HG03460 (cell line): ENCODE measurements around the gene GPR137.
"Not testable (repeated sequence)": the region's sequence is repeated elsewhere in the genome, so short reads cannot be mapped to it uniquely, and the experiment has no call there.

Experiments
- ATAC-seq: cut with Tn5 transposase; IDR thresholded peaks from one replicate; pipeline ENCODE4 v1.9.1; 2021; ENCODE audit not compliant: unreplicated experiment

The GPR137 gene

DNA sequence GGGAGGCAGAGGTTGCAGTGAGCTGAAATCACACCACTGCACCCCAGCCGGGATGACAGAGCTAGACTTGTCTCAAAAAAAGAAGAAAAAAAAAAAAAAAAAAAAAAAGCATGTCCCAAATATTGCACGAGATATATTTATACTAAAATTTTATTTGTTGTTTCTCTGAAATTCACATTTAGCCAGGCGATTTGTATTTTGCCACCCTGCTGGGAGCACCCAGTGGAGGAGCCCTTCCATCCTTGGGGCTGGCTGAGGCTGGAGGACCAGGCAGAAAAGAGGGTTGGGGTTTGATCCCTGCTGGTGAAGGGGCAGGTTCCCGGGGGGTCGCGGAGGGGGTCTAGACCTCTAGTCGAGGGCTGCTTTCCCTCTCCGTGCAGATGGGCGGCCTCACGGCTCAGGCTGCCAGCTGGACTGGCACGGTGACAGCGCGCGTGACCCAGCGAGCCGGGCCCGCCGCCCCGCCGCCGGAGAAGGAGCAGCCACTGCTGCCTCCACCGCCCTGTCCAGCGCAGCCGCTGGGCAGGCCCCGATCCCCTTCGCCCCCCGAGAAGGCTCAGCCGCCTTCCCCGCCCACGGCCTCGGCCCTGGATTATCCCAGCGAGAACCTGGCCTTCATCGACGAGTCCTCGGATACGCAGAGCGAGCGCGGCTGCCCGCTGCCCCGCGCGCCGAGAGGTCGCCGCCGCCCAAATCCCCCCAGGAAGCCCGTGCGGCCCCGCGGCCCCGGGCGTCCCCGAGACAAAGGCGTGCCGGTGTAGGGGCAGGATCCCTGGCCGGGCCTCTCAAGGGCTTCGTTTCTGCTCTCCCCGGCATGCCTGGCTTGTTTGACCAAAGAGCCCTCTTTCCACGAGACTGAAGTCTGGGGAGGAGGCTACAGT lies 13.6 kb downstream of the GPR137 start:
- ATAC-seq: no peak

DNA sequence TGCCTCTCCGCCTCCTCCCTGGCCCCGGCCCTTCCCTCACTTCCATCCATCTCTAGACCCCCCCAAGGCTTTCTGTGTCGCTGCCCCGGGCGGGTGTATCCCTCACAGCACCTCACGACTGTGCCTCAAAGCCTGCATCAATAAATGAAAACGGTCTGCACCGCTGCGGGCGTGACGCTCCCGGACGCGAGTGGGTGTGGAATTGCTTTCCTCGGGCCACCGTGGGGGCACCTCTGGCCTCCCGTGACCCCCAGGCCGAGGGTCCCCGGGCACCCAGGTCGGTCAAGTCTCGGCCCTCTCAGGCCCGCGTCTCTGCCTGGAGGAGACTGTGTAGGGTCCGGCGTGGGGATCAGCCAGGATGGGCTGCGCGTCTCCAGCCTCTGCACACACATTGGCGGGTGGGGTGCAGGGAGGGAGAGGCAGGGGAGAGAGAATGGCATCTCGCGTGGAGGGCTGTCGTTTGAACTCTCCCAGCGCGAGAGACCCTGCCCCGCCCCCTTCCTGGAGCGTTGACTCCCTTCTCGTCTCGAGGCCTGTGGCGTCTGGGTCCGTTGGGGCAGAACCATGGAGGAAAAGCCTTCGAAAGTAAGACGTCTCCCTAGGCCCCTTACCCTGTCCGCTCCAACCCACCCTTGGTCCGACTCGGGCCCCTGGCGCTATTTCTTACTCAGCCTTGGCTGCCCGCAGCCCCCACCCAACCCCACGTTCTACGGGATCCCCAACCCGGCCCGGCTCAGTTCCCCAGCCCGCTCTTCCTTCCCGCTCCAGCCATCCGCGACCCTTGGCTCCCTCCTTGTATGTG lies 14.4 kb downstream of the GPR137 start, which contains the start of gene CATSPERZ:
TSS of gene CATSPERZ (plus strand) at position 512 of the 802 bp plus-strand sequence. CDS start at position 565, 53 bp downstream.
- ATAC-seq: no peak

DNA sequence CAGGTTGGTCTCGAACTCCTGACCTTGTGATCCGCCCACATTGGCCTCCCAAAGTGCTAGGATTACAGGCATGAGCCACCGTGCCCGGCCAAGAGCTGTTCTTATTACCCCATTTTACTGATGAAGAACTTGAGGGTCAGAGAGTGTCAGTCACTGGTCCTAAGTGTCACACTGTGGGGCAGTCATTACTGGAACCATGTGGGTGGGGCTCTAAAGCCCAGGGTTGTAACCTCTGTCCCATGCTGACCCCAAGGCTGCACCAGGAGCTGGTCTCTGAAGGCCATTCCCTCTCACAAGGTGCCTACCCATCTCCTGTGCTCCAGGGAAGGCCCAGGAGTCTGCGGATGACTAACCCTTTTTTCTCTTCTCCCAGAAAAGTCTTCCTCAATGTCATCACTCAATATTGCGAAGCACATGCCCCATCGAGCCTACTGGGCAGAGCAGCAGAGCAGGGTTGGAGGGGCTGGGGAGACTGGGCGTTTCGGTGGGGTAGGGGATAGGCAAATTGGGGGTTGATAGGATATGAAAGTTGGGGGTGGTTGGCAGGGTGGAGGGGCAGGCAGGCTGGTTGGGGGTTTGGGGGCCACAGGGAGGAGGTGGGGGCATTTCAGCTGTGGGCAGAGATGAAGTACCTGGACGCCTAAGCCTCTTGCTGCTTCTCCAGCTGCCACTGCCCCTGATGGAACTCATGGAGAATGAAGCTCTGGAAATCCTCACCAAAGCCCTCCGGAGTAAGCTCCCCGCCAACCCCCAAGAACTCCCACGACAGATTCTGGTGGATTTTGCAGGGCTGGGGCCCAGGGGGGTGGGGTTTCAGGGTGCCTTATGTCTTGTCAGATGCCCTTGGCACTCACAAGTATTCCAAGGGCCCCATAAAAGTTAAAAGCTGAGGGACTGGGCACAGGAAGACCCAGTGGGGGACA lies 17.7 kb downstream of the GPR137 start:
- no peak for ATAC-seq

DNA sequence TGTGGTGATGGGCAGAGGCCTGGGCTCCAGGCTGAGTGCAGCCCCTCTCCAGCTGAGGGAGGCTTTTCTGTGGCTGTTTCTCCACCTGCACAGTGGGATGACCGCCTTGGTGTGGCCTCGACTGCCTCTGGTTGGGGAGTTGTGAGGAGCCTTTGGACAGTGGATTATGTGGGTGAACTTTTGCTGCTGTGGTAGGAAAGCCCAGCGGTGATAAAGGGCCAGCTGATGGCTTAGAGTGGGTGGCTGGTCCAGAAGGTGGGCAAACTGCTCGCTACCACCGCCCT lies 18.3 kb downstream of the GPR137 start:
- no peak for ATAC-seq

DNA sequence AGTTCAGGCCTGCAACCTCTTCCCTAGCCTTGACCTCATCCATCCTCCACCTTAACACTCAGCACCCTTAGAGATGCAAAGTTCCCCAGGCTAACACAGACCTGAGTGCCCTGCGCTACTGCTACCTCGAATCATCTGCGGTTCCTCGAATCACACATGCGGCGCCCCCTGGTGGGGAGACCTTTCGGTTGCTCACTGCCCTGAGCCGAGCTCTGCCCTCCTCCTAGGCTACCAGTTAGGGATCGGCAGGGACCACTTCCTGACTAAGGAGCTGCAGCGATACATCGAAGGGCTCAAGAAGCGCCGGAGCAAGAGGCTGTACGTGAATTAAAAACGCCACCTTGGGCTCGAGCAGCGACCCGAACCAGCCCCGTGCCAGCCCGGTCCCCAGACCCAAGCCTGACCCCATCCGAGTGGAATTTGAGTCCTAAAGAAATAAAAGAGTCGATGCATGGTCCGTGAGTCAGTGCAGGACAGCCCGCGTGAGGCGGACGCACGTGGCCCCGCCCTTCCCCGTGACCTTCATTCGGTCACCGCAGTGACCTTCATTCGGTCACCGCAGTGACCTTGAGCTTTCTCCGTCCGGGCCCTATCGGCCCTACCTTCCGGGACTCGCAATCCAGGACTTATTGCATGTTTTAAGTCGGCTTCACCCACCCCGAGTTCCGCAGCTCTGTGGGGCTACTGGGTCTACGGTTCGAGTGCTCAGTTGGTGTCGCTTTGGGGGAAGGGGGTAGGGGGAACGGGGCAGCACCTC lies 18.8 kb downstream of the GPR137 start:
- peak; percentile 33 for ATAC-seq

DNA sequence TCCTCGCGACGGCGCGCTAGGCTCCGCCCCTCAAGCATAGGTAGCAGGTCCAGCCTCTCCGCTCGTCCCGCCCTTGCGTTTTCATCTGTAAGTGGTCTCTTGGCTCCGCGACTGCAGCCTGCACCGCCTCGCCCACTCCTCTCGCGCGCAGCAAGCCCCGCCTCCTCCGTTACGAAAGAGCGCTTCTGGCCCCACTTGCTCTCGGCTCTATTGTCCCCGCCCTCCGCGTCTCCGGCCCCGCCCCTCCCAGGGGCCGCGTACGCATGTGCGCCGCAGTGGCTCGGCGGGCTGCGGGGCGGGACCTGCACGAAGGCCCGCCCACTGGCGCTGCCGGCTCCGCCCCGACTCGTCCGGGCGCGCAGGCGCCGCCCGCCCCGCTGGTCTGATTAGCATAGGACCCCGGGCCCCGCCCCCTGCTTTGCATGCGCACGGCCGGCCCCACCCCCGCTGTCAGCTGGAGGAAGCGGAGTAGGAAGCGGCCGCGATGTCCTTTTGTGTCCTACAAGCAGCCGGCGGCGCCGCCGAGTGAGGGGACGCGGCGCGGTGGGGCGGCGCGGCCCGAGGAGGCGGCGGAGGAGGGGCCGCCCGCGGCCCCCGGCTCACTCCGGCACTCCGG lies 19.5 kb downstream of the GPR137 start, which contains the start of gene ESRRA:
TSS of gene ESRRA (plus strand) at position 450 of the 616 bp plus-strand sequence. CDS start 1,656 bp downstream, outside the sequence.
- ATAC-seq: peak; percentile 68

DNA sequence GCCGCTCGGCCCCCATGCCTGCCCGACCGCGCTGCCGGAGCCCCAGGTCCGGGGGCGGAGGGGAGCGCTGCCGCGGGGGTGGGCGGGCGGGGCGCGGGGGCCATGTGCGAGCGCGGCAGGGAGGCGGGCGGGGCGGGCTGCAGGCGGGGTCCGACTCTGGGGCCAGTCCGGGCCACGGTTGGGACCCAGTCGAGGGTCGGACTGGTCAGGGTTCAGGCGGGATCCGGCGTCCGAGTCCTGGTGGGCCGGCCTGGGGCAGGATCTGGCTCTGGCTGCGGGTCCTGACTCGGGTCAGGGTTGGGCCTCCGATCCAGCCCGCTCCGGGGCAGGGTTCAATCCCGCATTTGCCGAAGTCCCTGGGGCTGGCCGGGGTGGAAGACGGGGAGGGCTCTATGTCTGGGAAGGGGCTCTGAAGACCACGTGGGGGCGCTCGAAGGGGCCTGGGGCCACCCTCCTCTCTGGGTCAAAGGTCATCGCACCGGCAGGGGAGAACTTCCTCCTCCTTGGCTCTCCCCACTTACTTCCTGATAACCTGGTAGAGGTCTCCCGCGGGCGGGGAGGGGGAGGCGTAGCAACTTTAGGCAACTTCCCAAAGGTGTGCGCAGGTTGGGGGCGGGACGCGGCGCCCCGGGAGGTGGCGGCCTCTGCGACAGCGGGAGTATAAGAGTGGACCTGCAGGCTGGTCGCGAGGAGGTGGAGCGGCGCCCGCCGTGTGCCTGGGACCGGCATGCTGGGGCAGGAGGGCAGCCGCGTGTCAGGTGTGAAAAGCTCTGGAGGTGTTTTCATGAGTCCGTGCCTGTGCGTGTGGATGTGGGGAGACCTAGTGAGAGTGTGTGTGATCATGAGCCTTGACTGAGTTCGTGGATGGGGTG lies 20.3 kb downstream of the GPR137 start:
- ATAC-seq: no peak

DNA sequence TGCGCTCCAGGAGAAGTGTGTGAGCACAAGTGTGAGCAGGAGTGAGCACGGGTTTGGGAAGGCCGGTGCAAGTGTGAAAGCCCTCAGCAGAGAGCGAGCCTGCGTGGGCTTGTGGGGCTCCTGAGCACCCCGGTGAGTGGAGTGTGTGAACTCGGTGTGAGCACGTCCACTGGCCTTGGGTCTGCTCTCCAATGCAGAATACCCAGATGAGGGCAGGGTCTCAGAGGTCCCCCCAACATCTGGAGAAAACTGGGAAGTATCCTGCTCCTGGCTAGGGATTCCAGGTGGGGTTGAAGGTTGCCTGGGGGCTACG lies 20.9 kb downstream of the GPR137 start:
- ATAC-seq: no peak

DNA sequence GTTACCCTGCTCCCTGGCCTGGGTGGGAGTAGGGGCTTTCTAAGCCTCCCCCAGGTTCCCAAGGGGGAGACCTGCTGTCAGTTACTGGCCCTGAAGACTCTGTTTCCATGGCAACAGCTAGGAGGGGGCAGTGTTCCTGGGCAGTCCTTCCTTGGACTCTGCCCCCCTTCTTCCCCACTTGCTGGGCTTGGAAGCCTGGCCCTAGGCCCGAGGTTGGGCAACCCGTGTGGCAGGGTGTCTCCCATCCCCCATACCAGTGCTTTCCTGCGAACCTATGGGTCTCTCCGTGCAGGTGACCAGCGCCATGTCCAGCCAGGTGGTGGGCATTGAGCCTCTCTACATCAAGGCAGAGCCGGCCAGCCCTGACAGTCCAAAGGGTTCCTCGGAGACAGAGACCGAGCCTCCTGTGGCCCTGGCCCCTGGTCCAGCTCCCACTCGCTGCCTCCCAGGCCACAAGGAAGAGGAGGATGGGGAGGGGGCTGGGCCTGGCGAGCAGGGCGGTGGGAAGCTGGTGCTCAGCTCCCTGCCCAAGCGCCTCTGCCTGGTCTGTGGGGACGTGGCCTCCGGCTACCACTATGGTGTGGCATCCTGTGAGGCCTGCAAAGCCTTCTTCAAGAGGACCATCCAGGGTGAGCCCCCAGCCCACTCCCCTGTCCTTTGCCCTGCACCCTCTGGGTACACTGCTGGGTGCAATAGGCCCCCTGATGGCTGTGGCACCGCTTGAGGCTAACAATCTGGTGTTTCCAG lies 21.4 kb downstream of the GPR137 start:
- ATAC-seq: no peak

DNA sequence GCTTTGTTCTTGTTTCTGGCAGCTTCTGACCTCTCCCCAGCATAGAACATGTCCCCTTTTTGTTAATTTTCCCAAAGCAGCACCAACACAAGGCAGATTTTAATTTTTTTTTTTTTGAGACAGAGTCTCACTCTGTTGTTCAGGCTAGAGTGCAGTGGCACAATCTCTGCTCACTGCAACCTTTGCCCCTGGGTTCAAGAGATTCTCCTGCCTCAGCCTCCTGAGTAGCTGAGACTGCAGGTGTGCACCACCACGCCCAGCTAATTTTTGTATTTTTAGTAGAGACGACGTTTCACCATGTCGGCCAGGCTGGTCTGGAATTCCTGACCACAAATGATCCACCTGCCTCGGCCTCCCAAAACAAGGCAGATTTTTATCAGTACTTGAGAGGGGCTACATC lies 22.1 kb downstream of the GPR137 start:
- ATAC-seq: not testable (repeated sequence)

DNA sequence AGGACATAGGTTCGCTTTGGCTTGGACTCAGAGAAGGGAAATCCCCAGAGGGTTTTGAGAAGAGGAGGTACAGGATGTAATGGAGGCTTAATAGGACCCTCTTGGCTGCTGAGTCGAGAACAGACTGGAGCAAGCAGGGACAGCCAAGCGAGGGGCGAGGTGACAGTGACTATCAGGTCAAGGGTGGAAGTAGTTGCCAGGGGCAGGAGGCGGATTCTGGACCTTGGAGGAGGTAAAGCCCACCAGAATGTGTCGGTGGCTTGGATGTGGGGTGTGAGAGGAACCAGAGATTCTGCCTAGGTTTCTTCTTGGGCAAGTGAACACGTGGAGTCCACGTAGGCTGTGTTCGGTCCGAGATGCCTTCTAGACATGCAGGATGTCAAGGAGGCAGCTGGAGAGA lies 27.3 kb downstream of the GPR137 start:
- ATAC-seq: no peak

DNA sequence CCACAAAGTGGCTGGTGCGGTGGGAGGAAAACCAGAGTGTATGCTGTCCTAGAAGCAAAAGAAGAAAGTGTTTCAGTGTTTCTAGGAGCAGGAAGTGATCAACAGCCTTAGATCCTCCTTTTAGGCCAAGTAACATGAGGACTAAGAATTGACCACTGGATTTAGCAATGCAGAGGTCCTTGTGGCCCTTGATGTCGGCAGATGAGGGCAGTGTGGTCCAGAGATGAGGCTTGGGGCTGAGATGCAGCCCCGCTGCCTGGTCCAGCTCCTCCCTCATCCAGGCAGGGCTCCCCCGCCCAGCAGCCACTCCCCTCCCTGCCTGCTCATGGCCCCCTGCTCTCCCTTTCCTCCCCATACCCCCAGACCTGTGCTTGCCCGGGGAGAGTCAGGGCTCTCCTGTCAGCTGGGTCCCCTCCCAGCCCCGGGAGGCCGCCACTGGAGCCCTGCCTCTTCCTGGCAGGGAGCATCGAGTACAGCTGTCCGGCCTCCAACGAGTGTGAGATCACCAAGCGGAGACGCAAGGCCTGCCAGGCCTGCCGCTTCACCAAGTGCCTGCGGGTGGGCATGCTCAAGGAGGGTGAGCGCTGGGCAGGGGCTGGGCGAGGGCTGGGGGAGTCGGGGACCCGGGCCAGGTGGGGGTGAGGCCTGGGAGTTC lies 28.0 kb downstream of the GPR137 start:
- ATAC-seq: no peak

DNA sequence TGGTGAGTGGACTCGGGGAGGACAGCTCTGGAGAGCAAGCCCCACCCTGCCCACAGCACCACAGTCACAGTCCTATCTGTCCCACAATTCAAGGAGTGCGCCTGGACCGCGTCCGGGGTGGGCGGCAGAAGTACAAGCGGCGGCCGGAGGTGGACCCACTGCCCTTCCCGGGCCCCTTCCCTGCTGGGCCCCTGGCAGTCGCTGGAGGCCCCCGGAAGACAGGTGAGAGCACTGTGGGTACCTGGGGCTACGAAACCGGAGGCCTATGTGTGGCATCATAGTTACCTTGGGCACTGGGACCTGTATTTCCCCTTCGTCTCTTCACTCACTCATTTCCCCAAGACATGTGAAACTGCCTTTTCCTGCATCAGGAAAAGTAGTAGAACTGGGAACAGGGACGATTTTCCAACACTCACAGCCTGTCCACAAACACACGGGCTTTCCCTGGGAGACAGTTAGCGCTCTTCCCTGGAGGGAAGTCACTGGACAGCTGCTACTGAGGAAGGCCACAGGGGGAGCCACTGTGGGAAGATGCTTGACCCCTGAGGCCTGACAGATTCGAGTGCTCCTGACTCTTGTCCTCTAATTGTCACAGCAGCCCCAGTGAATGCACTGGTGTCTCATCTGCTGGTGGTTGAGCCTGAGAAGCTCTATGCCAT lies 28.6 kb downstream of the GPR137 start:
- ATAC-seq: no peak

DNA sequence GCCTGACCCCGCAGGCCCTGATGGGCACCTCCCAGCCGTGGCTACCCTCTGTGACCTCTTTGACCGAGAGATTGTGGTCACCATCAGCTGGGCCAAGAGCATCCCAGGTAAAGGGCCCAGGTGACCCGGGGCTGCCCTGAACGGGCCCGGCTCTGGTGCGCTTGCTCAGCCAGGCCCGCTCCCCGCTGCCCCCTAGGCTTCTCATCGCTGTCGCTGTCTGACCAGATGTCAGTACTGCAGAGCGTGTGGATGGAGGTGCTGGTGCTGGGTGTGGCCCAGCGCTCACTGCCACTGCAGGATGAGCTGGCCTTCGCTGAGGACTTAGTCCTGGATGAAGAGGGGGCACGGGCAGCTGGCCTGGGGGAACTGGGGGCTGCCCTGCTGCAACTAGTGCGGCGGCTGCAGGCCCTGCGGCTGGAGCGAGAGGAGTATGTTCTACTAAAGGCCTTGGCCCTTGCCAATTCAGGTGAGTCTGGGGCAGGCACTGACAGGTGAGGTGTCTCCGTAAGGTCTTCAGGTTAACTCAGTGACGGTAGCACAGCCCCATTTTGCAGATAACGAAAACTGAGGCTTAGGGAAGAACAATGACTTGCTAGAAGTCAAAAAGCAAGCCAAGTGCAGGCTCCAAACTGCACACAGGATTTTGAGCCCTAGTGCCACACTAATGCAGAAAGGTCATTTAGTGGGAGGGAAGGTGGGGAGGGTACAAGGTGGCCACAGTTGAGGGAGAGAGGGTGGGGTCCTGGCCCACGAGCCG lies 29.3 kb downstream of the GPR137 start:
- ATAC-seq: no peak

DNA sequence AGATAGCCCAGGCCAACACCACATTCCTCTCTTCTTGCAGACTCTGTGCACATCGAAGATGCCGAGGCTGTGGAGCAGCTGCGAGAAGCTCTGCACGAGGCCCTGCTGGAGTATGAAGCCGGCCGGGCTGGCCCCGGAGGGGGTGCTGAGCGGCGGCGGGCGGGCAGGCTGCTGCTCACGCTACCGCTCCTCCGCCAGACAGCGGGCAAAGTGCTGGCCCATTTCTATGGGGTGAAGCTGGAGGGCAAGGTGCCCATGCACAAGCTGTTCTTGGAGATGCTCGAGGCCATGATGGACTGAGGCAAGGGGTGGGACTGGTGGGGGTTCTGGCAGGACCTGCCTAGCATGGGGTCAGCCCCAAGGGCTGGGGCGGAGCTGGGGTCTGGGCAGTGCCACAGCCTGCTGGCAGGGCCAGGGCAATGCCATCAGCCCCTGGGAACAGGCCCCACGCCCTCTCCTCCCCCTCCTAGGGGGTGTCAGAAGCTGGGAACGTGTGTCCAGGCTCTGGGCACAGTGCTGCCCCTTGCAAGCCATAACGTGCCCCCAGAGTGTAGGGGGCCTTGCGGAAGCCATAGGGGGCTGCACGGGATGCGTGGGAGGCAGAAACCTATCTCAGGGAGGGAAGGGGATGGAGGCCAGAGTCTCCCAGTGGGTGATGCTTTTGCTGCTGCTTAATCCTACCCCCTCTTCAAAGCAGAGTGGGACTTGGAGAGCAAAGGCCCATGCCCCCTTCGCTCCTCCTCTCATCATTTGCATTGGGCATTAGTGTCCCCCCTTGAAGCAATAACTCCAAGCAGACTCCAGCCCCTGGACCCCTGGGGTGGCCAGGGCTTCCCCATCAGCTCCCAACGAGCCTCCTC lies 30.2 kb downstream of the GPR137 start:
- ATAC-seq: not testable (repeated sequence)
